ENCODE data around the gene EFCAB11.

The EFCAB11 gene

DNA sequence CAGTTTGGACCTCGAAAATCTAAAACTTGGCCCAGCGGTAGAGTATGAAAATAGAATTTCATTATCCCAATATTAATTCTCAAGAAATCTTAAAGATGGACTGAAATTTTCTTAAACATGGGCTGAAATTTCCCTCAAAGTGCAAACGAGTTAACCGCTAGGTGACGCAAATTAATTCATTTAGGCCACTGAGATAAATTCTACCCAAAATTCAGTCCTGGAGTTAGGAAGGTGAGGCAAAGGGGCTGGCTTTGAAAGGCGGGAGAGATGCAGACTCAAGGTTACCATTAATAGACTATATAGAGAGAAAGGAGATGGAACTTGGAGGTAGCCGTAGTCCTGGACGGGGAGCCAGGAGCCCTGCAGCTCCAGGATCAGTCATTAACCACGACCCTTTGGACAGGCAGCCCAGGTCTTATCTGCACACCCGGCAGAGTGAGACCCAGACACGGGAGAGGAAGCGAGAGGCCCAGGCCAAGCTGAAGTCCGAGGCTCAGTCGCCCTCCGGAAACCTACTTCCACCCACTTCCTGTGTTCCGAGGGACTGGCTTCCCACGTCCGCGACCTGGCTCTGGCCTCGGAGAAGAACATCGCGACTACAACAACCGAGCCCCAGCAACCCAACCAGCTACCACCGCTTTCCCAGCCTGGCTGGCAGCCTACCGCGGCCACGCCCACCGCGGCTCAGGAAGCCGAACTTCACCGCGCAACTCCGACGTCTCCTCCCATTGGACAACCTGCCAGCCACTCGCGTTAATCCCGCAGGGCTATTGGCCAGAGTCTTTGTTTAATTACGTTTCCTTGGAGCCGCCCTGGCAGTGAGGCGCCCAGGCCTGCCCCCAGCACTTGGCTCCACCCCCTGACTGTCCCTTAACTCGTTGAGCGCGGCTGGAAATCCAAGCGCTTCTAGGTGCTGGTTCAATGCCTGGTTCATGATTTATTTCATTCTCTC is at the start of gene EFCAB11:
Gene EFCAB11 (minus strand): TSS at position 661 of the 952 bp plus-strand sequence. CDS start 70 bp downstream, at position 591.
- DNase-seq = peak; percentile 79 to 90 (median 85)

GRCh38 chr14:90003526-90004307 is 49.2 kb upstream of the EFCAB11 start:
- no peak for DNase-seq

GRCh38 chr14:90000935-90001334 is 46.4 kb upstream of the EFCAB11 start:
- no peak for DNase-seq

DNA sequence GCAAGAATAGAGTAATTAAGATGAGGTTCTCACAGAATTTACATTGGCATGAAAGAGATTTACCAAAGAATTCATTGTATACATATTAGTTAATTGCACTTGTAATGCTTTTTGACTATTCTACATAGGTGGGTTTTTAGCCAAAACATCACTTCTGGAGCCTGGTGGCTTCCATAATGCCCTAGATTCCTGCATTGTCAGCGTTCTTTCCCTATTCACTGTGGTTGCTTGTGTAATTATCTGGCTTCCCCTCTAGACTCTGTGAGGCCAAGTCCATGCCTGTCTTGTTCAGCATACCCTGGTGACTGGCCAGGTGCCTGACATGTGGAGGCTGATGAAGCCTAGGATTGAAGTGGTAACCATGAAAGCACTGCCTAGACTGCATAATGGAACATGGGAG is 42.4 kb upstream of the EFCAB11 start:
- DNase-seq = no peak

DNA sequence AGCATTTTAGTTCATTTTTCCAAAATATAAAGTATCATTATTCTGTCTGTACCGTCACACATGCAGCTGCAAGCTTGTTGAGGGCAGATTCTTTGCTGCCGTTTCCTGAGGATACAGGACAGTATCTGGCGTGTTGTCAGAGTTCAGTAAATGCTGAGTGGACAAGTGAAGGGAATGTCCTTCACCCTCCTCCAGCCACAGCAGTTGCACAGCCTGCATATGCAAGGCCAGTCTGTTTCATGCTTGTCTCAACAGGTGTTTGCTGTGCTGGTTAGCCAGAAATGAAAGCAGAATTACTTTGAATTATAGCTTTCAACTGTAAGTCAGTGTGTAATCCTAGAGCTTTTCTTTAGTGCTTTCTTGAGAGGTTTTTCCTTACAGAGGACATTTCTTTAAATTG is 37.7 kb upstream of the EFCAB11 start:
- DNase-seq = no peak

DNA sequence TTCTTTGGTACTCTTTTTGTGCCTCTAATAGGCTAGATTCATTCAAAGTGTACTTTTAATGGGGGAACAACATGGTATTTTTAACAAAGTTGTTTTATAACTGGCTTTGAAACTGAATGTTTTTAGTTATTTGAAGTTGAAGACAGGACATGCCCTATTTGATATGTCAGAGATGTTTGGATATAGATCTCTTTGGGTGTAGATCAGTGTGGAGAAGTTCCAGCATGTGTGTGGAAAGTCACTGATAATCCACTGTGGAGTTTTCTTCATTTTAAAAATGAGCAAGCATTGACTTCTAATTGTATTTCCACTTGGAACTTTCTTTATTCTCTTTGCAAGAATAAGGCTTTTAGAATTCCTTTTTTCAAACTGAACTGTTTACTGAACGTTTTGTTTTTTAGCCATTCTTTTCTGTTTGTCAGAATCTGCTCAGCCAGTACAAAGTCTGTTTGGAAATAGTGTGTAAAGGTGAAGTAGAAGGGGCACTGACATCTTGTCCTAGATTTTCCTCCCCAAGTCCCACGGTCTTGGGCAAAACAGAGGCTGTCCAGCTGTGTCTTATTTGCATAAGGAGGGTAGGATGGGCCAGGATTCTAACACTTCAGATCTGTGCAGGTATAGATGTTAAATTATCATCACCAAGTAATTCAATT is 36.2 kb upstream of the EFCAB11 start:
- no peak for DNase-seq

GRCh38 chr14:89990218-89990617 is 35.7 kb upstream of the EFCAB11 start:
- no peak for DNase-seq

- DNase-seq = no peak
These were observed 34.3 kb upstream of the EFCAB11 start for GRCh38 chr14:89988787-89989186.

- DNase-seq = no peak
These were observed 32.6 kb upstream of the EFCAB11 start for GRCh38 chr14:89987161-89987475.

- no peak for DNase-seq
These were observed 32.1 kb upstream of the EFCAB11 start for GRCh38 chr14:89986462-89987160.

- DNase-seq = no peak
These were observed 28.8 kb upstream of the EFCAB11 start for GRCh38 chr14:89983375-89983774.

- no peak for DNase-seq
These were observed 24.1 kb upstream of the EFCAB11 start for GRCh38 chr14:89978656-89979055.

GRCh38 chr14:89977668-89978067 is 23.1 kb upstream of the EFCAB11 start:
- DNase-seq = no peak

DNA sequence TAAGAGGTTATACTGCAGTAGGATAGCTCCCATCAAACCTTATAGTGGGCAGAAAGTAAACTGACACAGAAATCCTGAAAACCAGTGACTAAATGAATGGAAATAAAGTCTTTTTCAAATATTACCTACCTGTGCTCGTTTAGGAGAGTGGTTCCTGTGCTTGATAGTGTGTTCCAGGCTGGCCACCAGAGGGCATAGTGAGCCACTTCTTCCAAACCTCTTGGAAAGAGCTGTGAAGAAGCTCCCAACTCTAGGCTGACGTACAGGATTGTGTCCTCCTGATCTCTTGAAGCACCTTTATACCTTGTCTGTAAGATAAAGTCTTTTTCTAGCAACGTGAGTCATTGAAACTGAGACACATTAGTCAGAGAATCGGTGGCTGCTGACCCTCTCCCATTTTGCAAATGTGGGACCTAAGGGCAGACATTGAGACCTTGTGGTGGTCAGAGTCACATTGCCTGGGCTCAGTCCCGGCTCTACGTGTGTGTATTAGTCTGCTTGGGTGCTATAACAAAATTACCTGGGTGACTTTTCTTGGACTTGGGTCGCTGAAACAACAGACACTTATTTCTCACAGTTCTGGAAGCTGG is 18.8 kb upstream of the EFCAB11 start:
- peak in 3 of 4 experiments; percentile 4 to 23 (median 9) for DNase-seq

GRCh38 chr14:89965839-89966238 is 11.3 kb upstream of the EFCAB11 start:
- DNase-seq = no peak

DNA sequence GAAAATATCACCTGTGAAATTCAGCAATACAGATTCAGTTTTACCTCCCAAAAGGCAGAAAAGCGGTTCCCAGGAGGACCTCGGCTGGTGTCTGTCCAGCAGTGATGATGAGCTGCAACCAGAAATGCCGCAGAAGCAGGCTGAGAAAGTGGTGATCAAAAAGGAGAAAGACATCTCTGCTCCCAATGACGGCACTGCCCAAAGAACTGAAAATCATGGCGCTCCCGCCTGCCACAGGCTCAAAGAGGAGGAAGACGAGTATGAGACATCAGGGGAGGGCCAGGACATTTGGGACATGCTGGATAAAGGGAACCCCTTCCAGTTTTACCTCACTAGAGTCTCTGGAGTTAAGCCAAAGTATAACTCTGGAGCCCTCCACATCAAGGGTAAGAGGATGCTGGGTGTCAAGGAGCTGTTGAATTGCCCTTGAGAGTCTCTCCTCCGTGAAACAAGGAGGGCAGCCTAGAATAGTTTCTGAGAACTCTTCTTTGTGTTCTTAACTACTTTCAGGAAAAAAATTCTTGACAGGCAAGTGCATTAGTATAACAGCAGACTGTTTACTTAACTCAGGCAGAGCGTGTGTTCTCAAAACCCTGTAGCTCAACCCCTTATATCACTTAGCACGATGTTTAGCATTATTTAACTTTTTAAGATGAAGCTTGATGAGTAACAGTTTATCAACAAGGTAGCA is 8.9 kb upstream of the EFCAB11 start:
- no peak for DNase-seq

DNA sequence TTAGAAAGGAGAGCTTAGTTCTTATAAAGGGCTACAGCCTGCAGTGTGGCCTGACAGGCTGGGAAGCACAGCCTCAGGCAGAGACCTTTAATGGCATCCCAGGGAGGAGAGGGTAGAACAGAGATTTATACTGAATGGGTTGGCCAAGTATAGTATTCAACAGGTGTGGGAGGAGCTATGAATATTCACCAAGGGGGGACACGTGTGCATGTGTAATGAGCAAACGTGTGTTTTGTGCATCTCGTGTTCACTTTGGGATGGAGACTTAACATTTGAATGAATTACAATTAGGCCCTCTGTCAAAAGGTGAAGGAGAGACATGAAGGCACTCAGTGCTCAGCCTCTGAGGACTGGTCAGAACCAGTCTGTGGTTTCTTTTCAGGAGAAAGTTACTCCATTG is 6.4 kb upstream of the EFCAB11 start:
- no peak for DNase-seq

DNA sequence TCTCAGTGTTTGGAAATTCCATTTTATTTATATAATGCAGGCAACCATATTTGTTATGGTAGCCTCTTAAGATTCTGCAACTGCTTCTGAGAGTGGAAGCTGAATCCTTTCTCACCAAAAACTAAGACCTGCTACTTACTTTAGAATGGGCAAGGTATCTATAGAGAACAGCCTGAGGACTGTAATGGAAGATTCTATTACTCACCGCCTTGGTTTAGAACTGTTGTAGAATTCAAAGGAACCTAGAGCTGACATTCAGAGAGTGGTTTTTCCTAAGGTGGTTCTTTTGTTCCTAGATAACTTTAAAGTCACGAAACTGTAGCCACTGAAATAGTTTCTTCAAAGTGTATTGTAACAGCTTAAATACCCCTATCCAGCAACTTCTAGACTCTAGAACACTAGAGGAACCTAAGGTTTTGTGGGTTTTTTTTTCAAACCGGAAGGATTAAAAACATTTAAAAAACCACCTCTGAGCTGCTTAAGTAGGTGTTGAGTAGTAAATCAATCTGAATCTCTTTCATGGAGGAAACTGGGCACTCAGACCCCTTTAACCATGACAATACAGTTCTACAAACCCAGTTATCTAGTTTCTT is 5.4 kb upstream of the EFCAB11 start:
- DNase-seq = no peak

DNA sequence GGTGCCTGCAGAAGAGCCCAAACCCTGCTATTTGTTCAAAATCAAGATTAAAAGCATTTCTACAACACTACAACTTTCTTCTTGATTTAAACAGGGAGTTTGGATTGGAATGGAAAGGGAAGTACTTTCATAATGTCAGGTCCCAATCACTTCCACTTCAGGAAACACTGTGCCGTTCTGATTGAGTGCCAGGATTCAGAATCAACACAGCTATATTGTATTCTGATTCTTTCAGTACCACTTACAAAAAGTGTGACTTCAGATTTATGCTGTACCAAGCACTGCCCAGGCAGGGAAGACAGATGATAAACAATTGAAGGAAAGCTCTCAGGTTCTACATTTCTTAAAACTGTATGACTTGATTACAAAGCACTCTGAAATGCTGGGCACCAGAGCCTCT is 4.4 kb upstream of the EFCAB11 start:
- no peak for DNase-seq

GRCh38 chr14:89957791-89958190 is 3.3 kb upstream of the EFCAB11 start:
- DNase-seq = peak in 1 of 4 experiments; percentile 3

DNA sequence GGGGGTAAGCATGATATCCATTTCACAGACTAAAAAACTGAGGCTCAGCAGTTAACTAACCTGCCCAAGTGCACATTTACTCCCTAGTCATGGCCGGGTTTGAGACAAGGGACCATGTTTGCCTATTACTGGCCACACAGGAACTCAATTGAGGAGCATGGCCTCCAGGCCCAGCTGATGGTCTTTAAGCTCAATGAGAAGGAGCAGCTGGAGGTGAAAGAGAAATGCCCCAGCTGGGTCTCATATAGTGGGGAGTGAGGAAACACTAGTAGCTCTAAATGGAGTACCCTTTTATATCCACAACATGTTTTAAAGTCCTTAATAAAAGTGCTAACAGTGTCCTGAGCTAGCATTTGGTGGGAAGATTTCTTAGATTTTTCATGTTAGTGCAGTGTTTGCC is 2.8 kb upstream of the EFCAB11 start:
- DNase-seq = no peak

- DNase-seq = no peak
These were observed 2.1 kb upstream of the EFCAB11 start for GRCh38 chr14:89956661-89957009.

All from activated naive CD4-positive, alpha-beta T cell (primary cell).